GM12873 (cell line): Measurements from ENCODE around the gene QDPR.
A peak's percentile ranks its signal among the peaks of the same experiment; 100 is the strongest.

Experiments
- CTCF ChIP-seq: IDR thresholded peaks from 2 replicates; pipeline ENCODE4 v1.5.1; 2012; ENCODE audit warnings: low read depth, mild to moderate bottlenecking, moderate library complexity, low read length, control low read depth; ENCODE audit not compliant: insufficient read depth; ENCODE audit errors: missing control alignments

The QDPR gene

DNA sequence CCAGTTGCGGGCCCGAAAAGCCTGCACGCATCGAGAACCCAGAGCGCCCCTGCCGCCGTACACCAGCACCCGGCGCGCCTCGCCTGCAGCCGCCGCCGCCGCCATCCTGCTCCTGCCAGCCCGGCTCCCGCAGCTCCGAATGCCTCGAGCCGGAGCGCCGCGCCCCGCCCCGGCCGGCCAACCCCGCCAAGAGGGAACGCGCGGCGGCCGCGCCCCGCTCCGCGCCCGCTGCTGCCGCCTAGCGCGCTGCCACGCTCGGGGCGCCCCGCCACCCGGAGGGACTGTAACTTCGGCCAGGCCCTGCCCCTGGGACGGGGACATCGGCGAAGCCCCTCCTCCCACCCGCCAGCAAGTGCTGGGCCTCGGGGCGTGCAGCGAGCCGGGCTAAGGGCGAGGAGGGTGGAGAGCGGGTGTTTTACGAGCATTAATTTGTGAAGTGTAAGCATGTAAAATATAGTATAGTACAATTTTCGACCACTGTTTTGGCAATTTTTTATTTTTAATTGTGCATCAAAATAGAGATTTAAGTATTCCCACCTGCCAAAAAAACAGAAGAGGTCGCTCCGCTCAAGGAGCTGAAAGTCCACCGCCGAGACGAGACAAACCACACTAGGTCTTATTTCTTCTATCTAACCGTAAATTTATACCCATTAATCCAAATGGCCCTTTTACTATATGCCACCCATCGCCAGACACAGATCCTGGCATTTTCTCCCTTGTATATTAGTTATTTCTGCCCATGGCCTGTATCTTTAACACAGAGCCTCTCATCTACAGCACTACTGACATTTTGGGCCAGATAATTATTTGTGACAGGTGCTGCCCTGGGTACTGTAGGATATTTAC is at the start of gene QDPR:
TSS of gene QDPR (minus strand) at position 141 of the 846 bp plus-strand sequence. CDS start at position 105, 36 bp downstream.
- peak; percentile 15 for TF ChIP-seq CTCF

DNA sequence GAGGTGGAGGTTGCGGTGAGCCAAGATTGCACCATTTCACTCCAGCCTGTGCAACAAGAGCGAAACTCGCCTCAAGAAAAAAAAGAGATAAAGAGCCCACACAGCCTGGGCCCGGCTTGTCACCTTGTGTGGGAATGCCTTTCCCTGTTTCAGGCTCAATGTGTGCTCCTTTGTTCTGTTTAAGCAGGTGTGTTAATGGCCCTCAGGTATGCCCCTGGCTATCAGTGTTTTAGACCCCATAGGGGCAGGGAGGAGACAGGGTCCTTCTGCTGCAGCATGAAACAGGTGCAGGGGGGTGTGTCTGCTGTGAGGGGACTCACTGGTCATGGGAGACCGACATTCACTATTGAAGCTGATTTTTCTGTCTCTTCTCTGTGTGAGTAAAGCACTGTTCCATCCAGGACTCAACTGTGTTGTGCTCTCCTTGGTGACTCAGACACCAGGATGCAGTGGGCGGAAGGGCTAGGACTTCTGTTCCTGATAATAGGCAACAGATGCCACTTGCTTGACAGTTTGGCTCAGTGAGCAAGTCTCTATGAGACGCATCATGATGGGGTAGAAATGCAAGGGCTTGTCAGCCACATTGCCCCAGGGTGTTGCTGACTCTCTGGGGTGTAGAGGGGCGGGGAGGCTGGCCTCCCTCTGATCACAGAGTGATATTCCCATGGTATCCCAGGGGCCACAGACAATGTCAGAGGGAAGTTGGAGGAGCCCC is 49.5 kb upstream of the QDPR start:
- TF ChIP-seq CTCF: no peak

- TF ChIP-seq CTCF: no peak
These were observed 48.3 kb upstream of the QDPR start for GRCh38 chr4:17560065-17560673.

GRCh38 chr4:17559709-17560048 is 47.8 kb upstream of the QDPR start:
- TF ChIP-seq CTCF: no peak

DNA sequence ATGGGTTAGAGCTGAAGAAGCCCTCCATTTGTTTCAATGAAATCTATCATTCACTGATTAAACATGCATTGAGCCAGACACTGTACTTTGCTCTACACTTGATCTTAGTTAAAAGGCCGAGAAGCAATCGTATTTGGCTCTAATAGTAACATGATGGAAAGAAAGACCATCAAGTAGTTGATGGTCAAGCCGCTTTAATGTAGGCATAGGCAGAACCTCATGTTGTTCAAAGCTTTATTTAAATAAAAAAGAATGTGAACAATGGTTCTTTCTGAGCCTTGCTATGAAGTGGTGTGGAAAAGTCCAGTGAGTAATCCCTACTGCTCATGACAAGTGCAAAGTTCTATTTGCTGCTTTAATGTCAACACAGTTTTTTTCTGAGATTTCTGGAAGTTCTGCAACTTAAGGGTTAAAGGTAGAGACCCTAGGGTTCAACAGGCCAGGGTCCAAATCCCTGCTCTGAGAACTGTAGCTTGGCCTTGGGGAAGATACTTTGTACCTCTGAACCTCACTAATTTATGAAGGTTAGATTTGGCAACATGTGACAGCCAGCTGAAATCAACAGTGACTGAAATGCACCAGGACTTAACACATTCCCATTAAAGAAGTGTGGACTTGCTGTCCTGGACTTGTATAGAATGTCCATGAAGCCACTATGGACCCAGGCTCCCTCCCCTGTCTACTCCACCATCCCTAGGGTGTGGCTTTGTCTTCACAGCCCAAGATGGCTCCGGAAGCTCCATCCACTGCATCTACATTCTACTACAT is 47.2 kb upstream of the QDPR start:
- no peak for TF ChIP-seq CTCF

GRCh38 chr4:17557880-17558279 is 46.0 kb upstream of the QDPR start:
- TF ChIP-seq CTCF: no peak
